Liver (tissue), 9 donors: ENCODE results near the gene SSC4D. TPM values are rescaled to one million over a fixed set of nuclear protein-coding genes. Genes with fewer than 3 reads are reported as not detected.
A peak's percentile ranks its signal among the peaks of the same experiment; 100 is the strongest.

Experiments
- DNase-seq: peaks from one replicate; pipeline ENCODE4 v3.0.0-alpha.2; 2017; ENCODE audit warnings: low spot score
- H3K27ac ChIP-seq, 2 donors: one replicate each; pipeline ENCODE4 v1.7.0; 2013; ENCODE audit warnings: inconsistent platforms in 2 of 2, low read length in 2 of 2, control low read depth in 1 of 2, low read depth in 1 of 2, mild to moderate bottlenecking in 1 of 2
- H3K27me3 ChIP-seq, 4 donors: one replicate each; pipeline versions ENCODE4 v1.6.1 to v1.7.0; 2013; ENCODE audit warnings: low read length in 3 of 4, inconsistent platforms in 1 of 4, mild to moderate bottlenecking in 1 of 4, moderate library complexity in 1 of 4; ENCODE audit not compliant: control insufficient read depth in 4 of 4, insufficient read depth in 4 of 4
- H3K36me3 ChIP-seq, 4 donors: one replicate each; pipeline versions ENCODE4 v1.6.1 to v1.7.0; 2013; ENCODE audit warnings: low read length in 3 of 4, mild to moderate bottlenecking in 3 of 4, low read depth in 1 of 4, moderate library complexity in 1 of 4; ENCODE audit not compliant: control insufficient read depth in 4 of 4, insufficient read depth in 3 of 4
- H3K4me1 ChIP-seq, 4 donors: one replicate each; pipeline versions ENCODE4 v1.6.1 to v1.7.0; 2013; ENCODE audit warnings: low read length in 3 of 4, mild to moderate bottlenecking in 3 of 4, moderate library complexity in 1 of 4; ENCODE audit not compliant: control insufficient read depth in 4 of 4, insufficient read depth in 4 of 4
- H3K4me3 ChIP-seq, 3 donors: one replicate each; pipeline versions ENCODE4 v1.6.1 to v1.7.0; 2013; ENCODE audit warnings: low read length in 3 of 3, control low read depth in 1 of 3, low read depth in 1 of 3, mild to moderate bottlenecking in 1 of 3
- H3K9ac ChIP-seq, 2 donors: one replicate each; pipeline ENCODE4 v1.7.0; 2013; ENCODE audit warnings: low read length in 2 of 2, mild to moderate bottlenecking in 2 of 2, moderate library complexity in 2 of 2, control low read depth in 1 of 2, low read depth in 1 of 2
- H3K9me3 ChIP-seq, 4 donors: one replicate each; pipeline versions ENCODE4 v1.6.1 to v1.7.0; 2013; ENCODE audit warnings: low read length in 3 of 4; ENCODE audit not compliant: control insufficient read depth in 4 of 4
- GABPA ChIP-seq, 2 donors: IDR thresholded peaks in 1 of 2; conservative IDR thresholded peaks in 1 of 2; 2 replicates each; pipeline ENCODE4 v1.6.1; 2016; ENCODE audit warnings: antibody characterized with exemption in 2 of 2, mild to moderate bottlenecking in 1 of 2, moderate library complexity in 1 of 2
- JUND ChIP-seq, 2 donors: IDR thresholded peaks; 2 replicates each; pipeline ENCODE4 v1.6.1; 2016; ENCODE audit warnings: antibody characterized with exemption in 2 of 2
- RXRA ChIP-seq, 2 donors: IDR thresholded peaks; 2 replicates each; pipeline ENCODE4 v1.6.1; 2017 to 2018; ENCODE audit warnings: antibody characterized with exemption in 2 of 2, mild to moderate bottlenecking in 1 of 2
- TAF1 ChIP-seq: conservative IDR thresholded peaks from 2 replicates; pipeline ENCODE4 v1.6.1; 2016; ENCODE audit warnings: antibody characterized with exemption, mild to moderate bottlenecking
- WGBS: extraction: QIAGEN DNeasy Blood & Tissue Kit; methylation state at CpG from one replicate; pipeline ENCODE4 v1.1.7; 2013; 5-methylcytosine and 5-hydroxymethylcytosine counted together
- polyA plus RNA-seq, 2 donors: library from polyadenylated mRNA; stranded (reverse) in 1 of 2; unstranded in 1 of 2; fragments of 200-250 nt in 1 of 2; fragments of >200 nt in 1 of 2; fragmentation: Nextera tagmentation in 1 of 2; extraction: Ambion mirVana in 1 of 2; gene quantifications; one replicate each; pipeline versions ENCODE4 v1.2.1 to v1.2.3, GENCODE V29; 2013 to 2015
- total RNA-seq, 2 donors: library from RNA; depleted of rRNA; stranded (reverse); fragments of >200 nt; gene quantifications; one replicate each; pipeline ENCODE4 v1.2.3, GENCODE V29; 2014
- donor health status: healthy.
- donor health status: healthy.
- donor health status: healthy.
- donor health status: healthy.
- donor health status: healthy.

Gene SSC4D
- total and polyA plus RNA-seq, 4 donors, result 1.2 to 2.3 (median 1.5) TPM

DNA sequence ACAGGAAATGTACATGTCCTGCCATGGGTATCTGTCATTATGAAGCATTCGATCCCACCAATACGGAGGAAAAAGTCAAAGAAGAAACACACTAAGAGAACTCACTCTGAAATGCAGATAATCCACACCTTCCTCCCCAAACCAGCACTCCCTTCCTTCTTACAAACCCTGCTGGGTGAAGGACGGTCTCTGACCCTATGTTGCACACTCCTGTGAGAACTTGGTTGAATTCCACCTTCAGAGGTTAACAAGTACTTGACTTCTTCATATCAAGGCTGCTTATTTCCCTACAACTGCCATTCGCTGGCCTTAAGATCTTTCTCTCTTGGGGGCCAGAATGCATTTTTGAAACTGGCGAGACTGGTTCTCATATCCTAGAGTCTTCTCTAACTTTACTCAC lies 67.3 kb downstream of the SSC4D start:
- no peak overlapping the region for H3K9ac ChIP-seq
- H3K4me3 ChIP-seq, result no peak overlapping the region
- TF ChIP-seq RXRA (IDR thresholded peaks at IDR 0.05) (no peak), GABPA (IDR thresholded peaks at IDR 0.05 in 1 of 2, conservative IDR thresholded peaks at IDR 0.05 in 1 of 2) (no peak), TAF1 (no peak)
- peaks cover 6 to 27% (median 16%) of the 10 kb centered on the region in 4 donors for H3K4me1 ChIP-seq
- 92% methylated on average over 5 of the region's 5 CpGs for WGBS
- H3K27ac ChIP-seq, result no peak overlapping the region
- H3K9me3 ChIP-seq, result no peaks in the 10 kb centered on the region
- DNase-seq, result no peak
- H3K36me3 ChIP-seq, result peaks cover 4 to 22% (median 11%) of the 10 kb centered on the region in 4 donors
- no peaks in the 10 kb centered on the region for H3K27me3 ChIP-seq

DNA sequence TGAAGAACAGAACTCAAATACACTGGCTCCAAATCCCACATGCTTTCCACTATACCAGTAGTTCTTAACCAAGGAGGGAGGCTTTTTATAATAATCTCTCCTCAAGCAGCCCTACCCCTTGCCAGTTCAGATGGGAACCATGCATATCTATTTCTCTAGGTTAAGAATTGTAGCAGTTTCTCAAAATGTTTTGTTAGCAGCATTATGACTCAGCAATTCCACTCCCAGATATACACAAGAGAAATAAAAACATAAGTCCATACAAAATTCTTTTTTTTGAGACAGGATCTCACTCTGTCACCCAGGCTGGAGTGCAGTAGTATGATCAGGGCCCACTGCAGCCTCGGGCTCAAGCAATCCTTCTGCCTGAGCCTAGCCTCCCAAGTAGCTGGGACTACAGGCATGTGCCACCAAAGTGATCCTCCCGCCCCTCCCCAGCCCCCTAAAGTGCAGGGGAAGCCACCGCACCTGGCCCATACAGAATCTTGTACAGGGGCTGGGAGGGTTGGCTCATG lies 68.8 kb downstream of the SSC4D start:
- H3K36me3 ChIP-seq, result peaks cover 0 to 11% (median 6%) of the 10 kb centered on the region in 4 donors
- DNase-seq, result no peak
- H3K27ac ChIP-seq, result peak overlapping the region in 1 of 2 donors; percentile 35
- H3K9ac ChIP-seq, result no peak overlapping the region
- peaks cover 5 to 18% (median 13%) of the 10 kb centered on the region in 4 donors for H3K4me1 ChIP-seq
- TF ChIP-seq GABPA (IDR thresholded peaks at IDR 0.05 in 1 of 2, conservative IDR thresholded peaks at IDR 0.05 in 1 of 2) (no peak), JUND (IDR thresholded peaks at IDR 0.05) (peak in 1 of 2 donors; percentile 42)
- H3K4me3 ChIP-seq, result no peak overlapping the region
- WGBS, result 81% methylated on average over 3 of the region's 3 CpGs
- H3K9me3 ChIP-seq, result no peaks in the 10 kb centered on the region
- H3K27me3 ChIP-seq, result no peaks in the 10 kb centered on the region

Other genes with a start within 250 kb of the SSC4D start
- gene SRRM3, start 207.8 kb downstream of the SSC4D start, total RNA-seq, result under 1 TPM in 1 of 2 donors, not detected in 1; 0.08 TPM
- gene SRRM3, start 207.8 kb downstream of the SSC4D start, polyA plus RNA-seq, result under 1 TPM in 1 of 2 donors, not detected in 1; 0.16 TPM
- 10 to 100 TPM; 25.5 to 39.2 TPM for gene HSPB1, start 107.0 kb downstream of the SSC4D start, total RNA-seq
- 100 to 1,000 TPM; 169 to 186 TPM for gene HSPB1, start 107.0 kb downstream of the SSC4D start, polyA plus RNA-seq
- gene YWHAG, start 50.7 kb downstream of the SSC4D start, total RNA-seq, result 10 to 100 TPM; 43.1 to 46.7 TPM
- 10 to 100 TPM; 11.6 to 43.9 TPM for gene YWHAG, start 50.7 kb downstream of the SSC4D start, polyA plus RNA-seq
- gene ZP3, start 15.3 kb upstream of the SSC4D start, total RNA-seq, result under 1 TPM; 0.25 to 0.47 TPM
- under 1 TPM; 0.43 to 0.45 TPM for gene ZP3, start 15.3 kb upstream of the SSC4D start, polyA plus RNA-seq
- 1 to 10 TPM; 4.5 to 9.5 TPM for gene DTX2, start 52.0 kb upstream of the SSC4D start, total RNA-seq
- gene DTX2, start 52.0 kb upstream of the SSC4D start, polyA plus RNA-seq, result 1 to 10 TPM; 4.8 to 7.3 TPM
- under 1 TPM; 0.33 to 0.42 TPM for gene UPK3B, start 100.9 kb upstream of the SSC4D start, total RNA-seq
- under 1 TPM; 0.08 to 0.38 TPM for gene UPK3B, start 100.9 kb upstream of the SSC4D start, polyA plus RNA-seq
- gene SPDYE16, start 133.6 kb upstream of the SSC4D start, total RNA-seq, result under 1 TPM; 0.17 to 0.28 TPM
- under 1 TPM; 0.05 to 0.50 TPM for gene SPDYE16, start 133.6 kb upstream of the SSC4D start, polyA plus RNA-seq
- gene POMZP3, start 217.6 kb upstream of the SSC4D start, total RNA-seq, result 1 to 10 TPM in 1 of 2 donors, under 1 TPM in 1; 0.67 to 1.9 TPM
- 1 to 10 TPM; 1.8 to 3.0 TPM for gene POMZP3, start 217.6 kb upstream of the SSC4D start, polyA plus RNA-seq